Cardiac septum (tissue), 1 donor: ENCODE data around the gene REPS2. TPM values are rescaled to one million over a fixed set of nuclear protein-coding genes. Genes with fewer than 3 reads are reported as not detected.
"Not testable (repeated sequence)": the region's sequence is repeated elsewhere in the genome, so short reads cannot be mapped to it uniquely, and the experiment has no call there.

Experiments
- DNase-seq: peaks from one replicate; pipeline ENCODE4 v3.0.0-alpha.2; 2020; ENCODE audit warnings: low spot score
- intact Hi-C: fragments of 100-400 bp; cut with DNase I; formaldehyde crosslinking; loops from one replicate; pipeline ENCODE4 v1.14.0; 2022
- total RNA-seq: library from RNA; stranded (reverse); fragmentation: NEBNext Ultra II Directional; extraction: Animal tissue kit (Norgen Biotek cat#: 25700); gene quantifications from one replicate; pipeline ENCODE4 v1.2.1, GENCODE V29; 2021
- donor health status: DM: no; HTN: no; CAD: no.

Gene REPS2
- total RNA-seq, 1 donor from 2014 or later: 1.8 TPM

GRCh38 chrX:16958356-16958755 lies 11.9 kb downstream of the REPS2 start:
- intact Hi-C loops: no loop called here

GRCh38 chrX:16962661-16963060 lies 16.2 kb downstream of the REPS2 start:
- intact Hi-C loops, DNase-seq: not testable (repeated sequence)

More at GRCh38 chrX:16958356-16958755, 11.9 kb downstream of the REPS2 start:
- DNase-seq: no peak

GRCh38 chrX:16963216-16963615 lies 16.8 kb downstream of the REPS2 start:
- intact Hi-C loops: no loop called here
- DNase-seq: no peak

GRCh38 chrX:16964976-16965375 lies 18.5 kb downstream of the REPS2 start:
- DNase-seq, intact Hi-C loops: not testable (repeated sequence)

- no peak for DNase-seq
- intact Hi-C loops: no loop called here
These were observed 20.4 kb downstream of the REPS2 start for GRCh38 chrX:16966752-16967448.

- intact Hi-C loops, DNase-seq: not testable (repeated sequence)
These were observed 22.3 kb downstream of the REPS2 start for GRCh38 chrX:16968753-16969152.

GRCh38 chrX:16970977-16971376 lies 24.5 kb downstream of the REPS2 start:
- intact Hi-C loops: no loop called here
- no peak for DNase-seq

- no peak for DNase-seq
- intact Hi-C loops: no loop called here
These were observed 25.2 kb downstream of the REPS2 start for GRCh38 chrX:16971694-16972093.

GRCh38 chrX:16975233-16975632 lies 28.8 kb downstream of the REPS2 start:
- DNase-seq: no peak
- intact Hi-C loops: no loop called here

GRCh38 chrX:16977771-16978170 lies 31.3 kb downstream of the REPS2 start:
- DNase-seq: no peak
- intact Hi-C loops: no loop called here

GRCh38 chrX:16978193-16978984 lies 31.9 kb downstream of the REPS2 start:
- DNase-seq: no peak
- intact Hi-C loops: no loop called here

- DNase-seq: no peak
- intact Hi-C loops: no loop called here
These were observed 32.8 kb downstream of the REPS2 start for GRCh38 chrX:16979226-16979625.

GRCh38 chrX:16981209-16981608 lies 34.8 kb downstream of the REPS2 start:
- intact Hi-C loops: no loop called here
- no peak for DNase-seq

- no peak for DNase-seq
- intact Hi-C loops: no loop called here
These were observed 35.5 kb downstream of the REPS2 start for GRCh38 chrX:16981980-16982379.

- no peak for DNase-seq
- intact Hi-C loops: no loop called here
These were observed 36.6 kb downstream of the REPS2 start for GRCh38 chrX:16983051-16983450.

GRCh38 chrX:16985286-16985685 lies 38.8 kb downstream of the REPS2 start:
- intact Hi-C loops: no loop called here

GRCh38 chrX:16986169-16986568 lies 39.7 kb downstream of the REPS2 start:
- no peak for DNase-seq
- intact Hi-C loops: no loop called here

More at GRCh38 chrX:16985286-16985685, 38.8 kb downstream of the REPS2 start:
- DNase-seq: no peak

GRCh38 chrX:16989750-16990149 lies 43.3 kb downstream of the REPS2 start:
- no peak for DNase-seq
- intact Hi-C loops: no loop called here

GRCh38 chrX:16990839-16991238 lies 44.4 kb downstream of the REPS2 start:
- intact Hi-C loops: no loop called here
- DNase-seq: no peak

GRCh38 chrX:16992445-16992844 lies 46.0 kb downstream of the REPS2 start:
- intact Hi-C loops: no loop called here
- DNase-seq: no peak

GRCh38 chrX:16992951-16993350 lies 46.5 kb downstream of the REPS2 start:
- no peak for DNase-seq
- intact Hi-C loops: no loop called here
